Tibial artery (tissue), 4 donors: Measurements from ENCODE around the gene CPAMD8.
"Not testable (repeated sequence)": the region's sequence is repeated elsewhere in the genome, so short reads cannot be mapped to it uniquely, and the experiment has no call there.

ENCODE experiments used
- DNase-seq, 2 donors: peaks; one replicate each; pipeline ENCODE4 v3.0.0-alpha.2; 2019
- H3K27ac ChIP-seq, 2 donors: fragments of 200-600 bp; sonication (generic) in 1 of 2; 1 replicate in 1 of 2; 2 replicates in 1 of 2; pipeline ENCODE4 v1.5.1; 2018 to 2019; ENCODE audit warnings: mild to moderate bottlenecking in 1 of 2
- H3K27me3 ChIP-seq, 2 donors: fragments of 200-600 bp; sonication (generic) in 1 of 2; one replicate each; pipeline versions ENCODE4 v1.5.1 to v1.6.0; 2016 to 2019
- H3K36me3 ChIP-seq, 3 donors: fragments of 200-600 bp; sonication (generic) in 2 of 3; one replicate each; pipeline ENCODE4 v1.5.1; 2016 to 2019; ENCODE audit warnings: mild to moderate bottlenecking in 2 of 3
- H3K4me1 ChIP-seq, 4 donors: fragments of 200-600 bp; sonication (generic) in 2 of 4; 1 replicate in 3 of 4; 2 replicates in 1 of 4; pipeline ENCODE4 v1.5.1; 2016 to 2019
- H3K4me3 ChIP-seq, 2 donors: fragments of 200-600 bp; sonication (generic) in 1 of 2; 1 replicate in 1 of 2; 2 replicates in 1 of 2; pipeline ENCODE4 v1.5.1; 2018 to 2019; ENCODE audit warnings: mild to moderate bottlenecking in 2 of 2
- H3K9me3 ChIP-seq, 3 donors: fragments of 200-600 bp; sonication (generic) in 1 of 3; one replicate each; pipeline ENCODE4 v1.5.1; 2016 to 2019
- CTCF ChIP-seq, 2 experiments: fragments of 200-600 bp in 1 of 2; fragments of 450-650 bp in 1 of 2; IDR thresholded peaks; one replicate each; pipeline ENCODE4 v1.5.1; 2017 to 2019; ENCODE audit warnings: antibody characterized with exemption in 2 of 2, mild to moderate bottlenecking in 1 of 2, moderate library complexity in 1 of 2
- intact Hi-C: fragments of 100-400 bp; cut with DNase I; formaldehyde crosslinking; loops from one replicate; pipeline ENCODE4 v1.15.0; 2023; ENCODE audit warnings: low total_unique reads

Gene CPAMD8

GRCh38 chr19:17001603-17002183, 24.9 kb downstream of the CPAMD8 start:
- Histone ChIP-seq H3K4me1 (no peaks in the 10 kb centered on the region), H3K9me3 (no peaks in the 10 kb centered on the region), H3K36me3 (peaks cover 0 to 10% (median 0%) of the 10 kb centered on the region in 3 donors), H3K27me3 (peaks cover 0 to 25% of the 10 kb centered on the region in 2 donors), H3K4me3 (no peak overlapping the region), H3K27ac (no peak overlapping the region)
- DNase-seq = no peak
- intact Hi-C loops = no loop called here
- TF ChIP-seq CTCF (IDR thresholded peaks at IDR 0.05) = no peak

GRCh38 chr19:16998635-16999194, 27.9 kb downstream of the CPAMD8 start:
- Histone ChIP-seq H3K36me3 (peaks cover 0 to 10% (median 0%) of the 10 kb centered on the region in 3 donors), H3K27me3 (peaks cover 0 to 14% of the 10 kb centered on the region in 2 donors), H3K4me3 (no peak overlapping the region), H3K27ac (no peak overlapping the region), H3K9me3 (no peaks in the 10 kb centered on the region), H3K4me1 (no peaks in the 10 kb centered on the region)
- no peak for DNase-seq
- TF ChIP-seq CTCF (IDR thresholded peaks at IDR 0.05) = no peak
- intact Hi-C loops = no loop called here

- H3K27ac ChIP-seq, H3K9me3 ChIP-seq, H3K27me3 ChIP-seq, H3K4me3 ChIP-seq, DNase-seq, intact Hi-C loops, H3K36me3 ChIP-seq, H3K4me1 ChIP-seq: not testable (repeated sequence)
These were observed 29.6 kb downstream of the CPAMD8 start for GRCh38 chr19:16996838-16997490.

- intact Hi-C loops = no loop called here
- Histone ChIP-seq H3K27ac (no peak overlapping the region), H3K27me3 (no peaks in the 10 kb centered on the region), H3K4me3 (no peak overlapping the region), H3K4me1 (peaks cover 0 to 3% (median 0%) of the 10 kb centered on the region in 4 donors), H3K36me3 (no peaks in the 10 kb centered on the region), H3K9me3 (no peaks in the 10 kb centered on the region)
- no peak for DNase-seq
- no peak for TF ChIP-seq CTCF (IDR thresholded peaks at IDR 0.05)
These were observed 37.9 kb downstream of the CPAMD8 start for GRCh38 chr19:16988661-16989060.

GRCh38 chr19:16985403-16985802, 41.2 kb downstream of the CPAMD8 start:
- no peak overlapping the region for H3K4me3 ChIP-seq
- H3K4me1 ChIP-seq = peaks cover 0 to 3% (median 0%) of the 10 kb centered on the region in 4 donors
- intact Hi-C loops = no loop called here
- no peaks in the 10 kb centered on the region for H3K27me3 ChIP-seq
- no peaks in the 10 kb centered on the region for H3K9me3 ChIP-seq
- no peak for TF ChIP-seq CTCF (IDR thresholded peaks at IDR 0.05)
- H3K27ac ChIP-seq = peak overlapping the region in 1 of 2 donors; percentile 47
- no peak for DNase-seq
- H3K36me3 ChIP-seq = no peaks in the 10 kb centered on the region

GRCh38 chr19:16982586-16982985, 44.0 kb downstream of the CPAMD8 start:
- H3K27ac ChIP-seq, H3K4me1 ChIP-seq, intact Hi-C loops, H3K27me3 ChIP-seq, DNase-seq, H3K36me3 ChIP-seq, H3K9me3 ChIP-seq, H3K4me3 ChIP-seq: not testable (repeated sequence)
